Uterus (tissue), 2 donors: Measurements from ENCODE around the gene SPRR3.

ENCODE experiments used
- CTCF ChIP-seq, 4 experiments: fragments of 200-600 bp in 2 of 4; fragments of 450-650 bp in 2 of 4; sonication (generic) in 2 of 4; IDR thresholded peaks; one replicate each; pipeline ENCODE4 v1.5.1; 2016 to 2019; ENCODE audit warnings: antibody characterized with exemption in 4 of 4, mild to moderate bottlenecking in 2 of 4, moderate library complexity in 1 of 4
- POLR2A ChIP-seq, 2 donors: fragments of 450-650 bp; IDR thresholded peaks; one replicate each; pipeline ENCODE4 v1.6.1; 2016; ENCODE audit warnings: antibody characterized with exemption in 2 of 2, mild to moderate bottlenecking in 1 of 2, moderate library complexity in 1 of 2

DNA sequence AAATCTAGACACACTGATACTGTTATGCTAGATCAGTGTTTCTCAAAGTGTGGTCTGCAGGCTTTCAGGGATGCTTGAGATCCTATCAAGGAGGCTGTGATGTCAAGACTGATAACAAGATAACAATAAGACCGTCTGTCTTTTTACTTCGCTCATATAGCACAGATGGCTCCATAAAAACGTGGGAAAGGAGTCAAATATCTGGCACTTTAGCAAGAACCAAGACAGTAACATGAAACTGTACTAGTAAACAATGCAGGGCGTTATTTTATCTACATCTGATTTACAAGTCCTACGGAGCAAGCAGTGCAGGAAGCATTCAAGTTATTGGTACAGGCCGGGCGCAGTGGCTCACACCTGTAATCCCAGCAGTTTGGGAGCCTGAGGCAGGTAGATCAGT is 3.6 kb upstream of the SPRR3 start:
- TF ChIP-seq CTCF (IDR thresholded peaks at IDR 0.05) (no peak), POLR2A (IDR thresholded peaks at IDR 0.05) (no peak)
